Measurements from ENCODE around the gene SMG6. TPM values are rescaled to one million over a fixed set of nuclear protein-coding genes. Genes with fewer than 3 reads are reported as not detected.
A peak's percentile ranks its signal among the peaks of the same experiment; 100 is the strongest.

The SMG6 gene
- total RNA-seq, 3 donors from 2014 or later, result 24.9 to 29.3 (median 29.0) TPM

DNA sequence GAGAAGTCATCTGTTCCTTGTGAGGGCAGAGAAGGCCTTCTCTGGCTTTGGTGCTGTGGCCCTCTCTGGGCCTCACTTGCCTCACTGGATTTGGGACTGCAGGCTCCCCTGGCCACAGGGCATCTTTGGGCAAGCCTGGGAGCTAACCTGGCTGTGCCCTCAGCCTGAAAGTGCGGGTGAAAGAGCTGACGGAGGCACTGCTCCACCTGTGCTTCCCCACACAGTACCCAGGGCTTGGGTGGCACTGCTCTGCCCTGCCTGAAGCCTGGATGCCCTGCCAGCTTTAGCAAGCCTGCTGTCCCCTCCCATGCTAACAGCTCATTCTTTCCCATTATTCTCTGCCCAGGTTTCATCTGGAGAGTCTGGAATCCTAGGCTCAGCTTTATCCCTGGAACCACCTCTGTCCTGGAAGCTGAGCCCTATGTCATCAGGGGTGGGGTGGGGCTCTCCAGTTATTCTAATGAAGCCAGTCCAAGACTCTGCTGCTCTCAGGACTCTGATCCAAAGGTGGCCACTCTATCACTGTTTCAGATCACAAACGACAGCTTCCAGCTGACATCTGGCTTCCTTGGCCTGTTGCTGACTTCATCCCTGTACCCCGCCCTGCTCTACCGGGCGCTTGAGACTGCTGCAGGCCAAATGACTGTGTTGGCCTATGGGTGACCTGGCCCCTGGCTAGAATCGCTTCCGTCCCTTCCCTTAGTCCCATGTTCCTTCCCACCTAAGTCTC, 219.4 kb downstream of the SMG6 start:
- no peak overlapping the region for H3K4me3 ChIP-seq
- intact Hi-C loops (cut with DNase I; ENCODE audit: low total_unique reads), result no loop called here
- peak overlapping the region; percentile 94 to 97 for H3K27ac ChIP-seq
- peaks cover 23 to 27% of the 10 kb centered on the region in 2 donors for H3K4me1 ChIP-seq
- TF ChIP-seq, protein P1, sequence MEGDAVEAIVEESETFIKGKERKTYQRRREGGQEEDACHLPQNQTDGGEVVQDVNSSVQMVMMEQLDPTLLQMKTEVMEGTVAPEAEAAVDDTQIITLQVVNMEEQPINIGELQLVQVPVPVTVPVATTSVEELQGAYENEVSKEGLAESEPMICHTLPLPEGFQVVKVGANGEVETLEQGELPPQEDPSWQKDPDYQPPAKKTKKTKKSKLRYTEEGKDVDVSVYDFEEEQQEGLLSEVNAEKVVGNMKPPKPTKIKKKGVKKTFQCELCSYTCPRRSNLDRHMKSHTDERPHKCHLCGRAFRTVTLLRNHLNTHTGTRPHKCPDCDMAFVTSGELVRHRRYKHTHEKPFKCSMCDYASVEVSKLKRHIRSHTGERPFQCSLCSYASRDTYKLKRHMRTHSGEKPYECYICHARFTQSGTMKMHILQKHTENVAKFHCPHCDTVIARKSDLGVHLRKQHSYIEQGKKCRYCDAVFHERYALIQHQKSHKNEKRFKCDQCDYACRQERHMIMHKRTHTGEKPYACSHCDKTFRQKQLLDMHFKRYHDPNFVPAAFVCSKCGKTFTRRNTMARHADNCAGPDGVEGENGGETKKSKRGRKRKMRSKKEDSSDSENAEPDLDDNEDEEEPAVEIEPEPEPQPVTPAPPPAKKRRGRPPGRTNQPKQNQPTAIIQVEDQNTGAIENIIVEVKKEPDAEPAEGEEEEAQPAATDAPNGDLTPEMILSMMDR (IDR thresholded peaks at IDR 0.05), result no peak
- TF ChIP-seq POLR2A (IDR thresholded peaks at IDR 0.05) (no peak), POLR2AphosphoS5 (IDR thresholded peaks at IDR 0.05) (peak in 1 of 3 donors; percentile 37)
- H3K9me3 ChIP-seq, result no peaks in the 10 kb centered on the region
- DNase-seq (ENCODE audit: low spot score in 2 of 2), result peak in 1 of 2 donors; percentile 69
- H3K27me3 ChIP-seq, result no peaks in the 10 kb centered on the region
- H3K36me3 ChIP-seq, result peaks cover 5% of the 10 kb centered on the region

DNA sequence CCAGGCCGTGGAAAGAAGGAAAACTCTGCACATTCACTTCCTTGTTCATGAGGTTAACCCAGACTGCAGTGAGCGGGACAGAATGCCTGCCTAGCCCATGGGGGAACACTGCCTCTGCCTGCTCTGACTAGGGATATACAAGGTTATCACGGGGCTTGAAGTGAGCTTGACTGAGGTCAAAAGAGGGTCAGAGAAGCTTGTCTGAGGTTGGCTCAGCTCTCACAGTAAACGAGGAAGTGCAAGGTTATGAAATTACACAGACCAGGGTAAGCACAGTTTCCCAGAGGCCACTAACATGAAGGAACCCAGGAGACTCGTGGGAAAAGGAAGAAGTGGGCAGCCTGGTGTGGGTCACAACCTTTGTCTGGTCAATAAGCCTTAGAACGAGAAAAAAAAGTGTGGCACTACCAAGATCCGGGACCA, 220.0 kb downstream of the SMG6 start:
- TF ChIP-seq POLR2AphosphoS5 (IDR thresholded peaks at IDR 0.05) (peak in 1 of 3 donors; percentile 22), POLR2A (IDR thresholded peaks at IDR 0.05) (no peak)
- TF ChIP-seq, protein P1 (IDR thresholded peaks at IDR 0.05), result peak in 1 of 3 donors; percentile 3
- peak overlapping the region; percentile 94 to 97 for H3K27ac ChIP-seq
- H3K9me3 ChIP-seq, result no peaks in the 10 kb centered on the region
- H3K4me1 ChIP-seq, result peaks cover 19 to 27% of the 10 kb centered on the region in 2 donors
- no peaks in the 10 kb centered on the region for H3K27me3 ChIP-seq
- no peak overlapping the region for H3K4me3 ChIP-seq
- DNase-seq (ENCODE audit: low spot score in 2 of 2), result peak in 1 of 2 donors; percentile 57
- H3K36me3 ChIP-seq, result peaks cover 5% of the 10 kb centered on the region
- intact Hi-C loops (cut with DNase I; ENCODE audit: low total_unique reads), result no loop called here

DNA sequence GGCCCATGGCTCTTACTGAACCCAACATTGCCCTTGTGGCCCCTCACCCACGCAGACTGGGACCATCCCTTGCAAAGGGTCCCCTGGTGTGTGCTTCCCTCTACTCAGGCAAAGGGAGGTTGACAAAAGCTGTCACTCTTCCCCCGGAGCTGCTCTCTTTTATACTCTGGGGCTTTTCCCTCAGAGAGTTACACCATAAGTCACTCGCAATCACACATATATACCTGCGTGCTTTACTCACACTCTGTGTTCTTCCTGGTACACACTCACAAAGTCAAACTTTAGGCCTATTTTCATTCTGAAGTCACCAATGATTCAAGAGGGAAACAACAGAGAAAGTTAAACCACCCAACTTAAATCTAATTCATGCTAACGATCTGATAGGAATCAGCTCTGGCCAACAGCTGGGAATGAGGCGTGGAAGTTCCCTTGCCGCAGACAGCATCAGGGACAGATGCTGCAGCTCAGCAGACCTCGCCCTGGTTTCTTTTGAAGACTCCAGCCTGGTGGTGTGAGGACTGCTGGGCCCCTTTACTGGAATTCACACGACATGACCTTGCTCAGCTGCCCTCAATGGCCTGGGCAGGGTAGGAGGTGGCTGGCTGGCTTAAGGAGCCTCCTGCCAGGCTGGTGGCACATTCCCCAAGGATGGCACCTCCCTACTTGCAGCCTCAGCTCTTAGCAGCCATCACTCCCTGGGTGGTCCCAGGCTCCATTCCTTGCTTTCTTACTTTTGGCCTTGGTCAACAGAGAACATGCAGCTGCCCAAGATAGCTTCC, 221.4 kb downstream of the SMG6 start:
- H3K27me3 ChIP-seq, result no peaks in the 10 kb centered on the region
- H3K4me3 ChIP-seq, result no peak overlapping the region
- H3K4me1 ChIP-seq, result peaks cover 19 to 27% of the 10 kb centered on the region in 2 donors
- H3K27ac ChIP-seq, result peak overlapping the region; percentile 94 to 97
- H3K36me3 ChIP-seq, result peaks cover 5% of the 10 kb centered on the region
- no peak for DNase-seq (ENCODE audit: low spot score in 2 of 2)
- TF ChIP-seq, protein P1 (IDR thresholded peaks at IDR 0.05), result no peak
- TF ChIP-seq POLR2AphosphoS5 (IDR thresholded peaks at IDR 0.05) (no peak), POLR2A (IDR thresholded peaks at IDR 0.05) (no peak)
- intact Hi-C loops (cut with DNase I; ENCODE audit: low total_unique reads), result no loop called here
- H3K9me3 ChIP-seq, result no peaks in the 10 kb centered on the region

DNA sequence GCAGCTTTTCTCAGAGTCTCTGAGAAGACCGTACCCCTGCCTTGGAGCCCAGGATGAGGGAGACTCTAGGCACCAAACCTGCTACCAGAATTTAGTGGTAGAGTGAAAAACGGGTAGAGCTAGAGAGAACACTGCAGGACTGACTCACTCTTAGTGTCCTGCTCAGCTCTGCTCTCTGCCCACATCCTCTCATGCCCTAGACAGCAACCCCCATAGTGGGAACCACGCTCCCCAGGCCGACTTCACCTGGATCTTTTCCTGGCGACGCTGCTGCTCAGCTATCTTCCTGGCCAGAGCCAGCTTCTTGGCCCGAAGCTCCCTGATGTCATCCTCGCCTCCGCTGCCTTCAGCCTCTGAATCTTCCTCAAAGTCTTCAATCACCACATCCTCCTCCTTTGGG, 222.0 kb downstream of the SMG6 start:
- intact Hi-C loops (cut with DNase I; ENCODE audit: low total_unique reads), result no loop called here
- H3K4me3 ChIP-seq, result no peak overlapping the region
- H3K36me3 ChIP-seq, result peaks cover 5% of the 10 kb centered on the region
- H3K9me3 ChIP-seq, result no peaks in the 10 kb centered on the region
- TF ChIP-seq POLR2AphosphoS5 (IDR thresholded peaks at IDR 0.05), result no peak
- TF ChIP-seq POLR2A (IDR thresholded peaks at IDR 0.05), result no peak
- TF ChIP-seq, protein P1 (IDR thresholded peaks at IDR 0.05), result no peak
- no peaks in the 10 kb centered on the region for H3K27me3 ChIP-seq
- DNase-seq (ENCODE audit: low spot score in 2 of 2), result no peak
- peaks cover 19 to 27% of the 10 kb centered on the region in 2 donors for H3K4me1 ChIP-seq
- H3K27ac ChIP-seq, result peak overlapping the region; percentile 94 to 97

DNA sequence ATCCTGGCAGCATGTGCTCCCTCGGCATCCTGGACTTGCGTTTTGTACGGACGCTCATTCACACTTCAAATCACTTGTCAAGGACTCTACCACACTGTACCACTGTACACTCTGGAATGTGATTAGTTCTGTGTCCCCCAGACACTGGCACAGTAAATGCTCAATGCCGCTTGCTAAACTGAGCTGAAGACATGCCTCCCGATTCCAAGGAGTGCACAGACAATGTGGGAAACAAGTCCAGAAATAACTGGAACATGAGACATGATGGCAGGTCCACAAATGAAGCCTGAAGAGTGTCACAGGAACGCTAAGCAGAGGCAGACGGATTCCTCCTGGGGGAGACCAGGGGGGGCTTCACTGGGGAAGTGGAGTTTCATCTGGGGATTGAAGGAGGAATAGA, 226.5 kb downstream of the SMG6 start:
- H3K36me3 ChIP-seq, result peaks cover 5% of the 10 kb centered on the region
- H3K27ac ChIP-seq, result peak overlapping the region; percentile 70 to 92
- no peak for DNase-seq (ENCODE audit: low spot score in 2 of 2)
- H3K9me3 ChIP-seq, result no peaks in the 10 kb centered on the region
- H3K4me1 ChIP-seq, result no peaks in the 10 kb centered on the region
- no peaks in the 10 kb centered on the region for H3K27me3 ChIP-seq
- TF ChIP-seq POLR2A (IDR thresholded peaks at IDR 0.05), result no peak
- TF ChIP-seq, protein P1 (IDR thresholded peaks at IDR 0.05), result no peak
- no peak for TF ChIP-seq POLR2AphosphoS5 (IDR thresholded peaks at IDR 0.05)
- no peak overlapping the region for H3K4me3 ChIP-seq
- intact Hi-C loops (cut with DNase I; ENCODE audit: low total_unique reads), result no loop called here
